Neural crest cell (in vitro differentiated cells): Measurements from ENCODE around the gene CYP4A11. TPM values are rescaled to one million over a fixed set of nuclear protein-coding genes. Genes with fewer than 3 reads are reported as not detected.
"Not testable (repeated sequence)": the region's sequence is repeated elsewhere in the genome, so short reads cannot be mapped to it uniquely, and the experiment has no call there.

Experiments used
- DNase-seq: peaks from one replicate; pipeline ENCODE4 v3.0.0; 2021; ENCODE audit warnings: low read depth, mixed read lengths, low spot score
- H3K27ac Mint-ChIP-seq: one replicate; pipeline ENCODE4 v1.8.0; 2021; ENCODE audit warnings: mild to moderate bottlenecking, mixed read lengths; ENCODE audit not compliant: unreplicated experiment
- H3K27me3 Mint-ChIP-seq: 2 replicates; pipeline ENCODE4 v1.8.0; 2021; ENCODE audit warnings: low read depth, mild to moderate bottlenecking, mixed read lengths
- H3K36me3 Mint-ChIP-seq: 2 replicates; pipeline ENCODE4 v1.8.0; 2021; ENCODE audit warnings: low read depth, mild to moderate bottlenecking, mixed read lengths
- H3K4me1 Mint-ChIP-seq: 2 replicates; pipeline ENCODE4 v1.8.0; 2021; ENCODE audit warnings: mixed read lengths
- H3K4me3 Mint-ChIP-seq: one replicate; pipeline ENCODE4 v1.8.0; 2021; ENCODE audit warnings: mild to moderate bottlenecking, mixed read lengths
- H3K9me3 Mint-ChIP-seq: 2 replicates; pipeline ENCODE4 v1.8.0; 2021; ENCODE audit warnings: mixed read lengths
- CTCF ChIP-seq: fragments of 200-600 bp; sonication (generic); conservative IDR thresholded peaks from 2 replicates; pipeline ENCODE4 v1.5.0; 2021; ENCODE audit warnings: antibody characterized with exemption, mild to moderate bottlenecking
- total RNA-seq: library from RNA; stranded (reverse); gene quantifications from 2 replicates; pipeline ENCODE4 v1.2.1, GENCODE V29; 2021

The CYP4A11 gene
- total RNA-seq, 1 donor from 2014 or later, result not detected

DNA sequence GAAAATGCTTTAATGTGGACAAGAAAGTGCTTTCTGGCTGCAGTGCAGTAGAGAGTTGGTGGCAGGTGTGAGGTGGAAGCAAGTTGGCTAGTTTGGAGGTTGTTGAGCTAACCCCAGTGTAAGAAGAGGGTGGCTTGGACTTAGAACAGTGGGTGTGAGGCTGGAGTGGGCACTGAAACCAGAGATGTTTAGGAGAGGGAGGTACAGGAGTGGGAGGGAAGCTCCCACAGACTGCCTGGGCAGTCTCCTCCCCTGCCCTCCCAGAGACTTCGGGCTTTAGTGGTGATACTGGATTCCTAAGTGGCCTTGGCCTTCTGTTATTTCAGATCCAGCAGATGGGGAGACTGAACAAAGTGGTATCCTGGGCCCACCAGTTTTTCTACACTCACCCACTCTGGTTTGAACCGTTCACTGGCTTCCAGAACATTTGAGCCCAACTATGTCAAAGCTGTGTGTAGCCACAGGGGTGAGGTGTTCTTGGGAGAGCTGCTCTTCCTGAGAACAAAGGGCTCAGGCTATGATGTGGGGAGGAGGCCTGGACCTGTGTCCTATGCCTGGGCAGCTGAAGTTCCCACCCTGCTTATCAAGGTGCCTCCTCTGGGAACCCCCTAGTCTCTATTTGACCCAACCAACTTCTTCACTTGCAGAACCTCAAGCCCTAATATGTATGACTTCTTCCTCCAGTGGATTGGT is 19.9 kb upstream of the CYP4A11 start:
- no peak for DNase-seq
- TF ChIP-seq CTCF, result no peak
- no peak overlapping the region for H3K27ac Mint-ChIP-seq
- peaks cover 3% of the 10 kb centered on the region for H3K9me3 Mint-ChIP-seq
- peaks cover 25% of the 10 kb centered on the region for H3K27me3 Mint-ChIP-seq
- no peaks in the 10 kb centered on the region for H3K4me1 Mint-ChIP-seq
- no peaks in the 10 kb centered on the region for H3K36me3 Mint-ChIP-seq
- H3K4me3 Mint-ChIP-seq, result no peak overlapping the region

- DNase-seq, result no peak
- Mint-ChIP-seq H3K9me3 (peaks cover 3% of the 10 kb centered on the region), H3K4me1 (no peaks in the 10 kb centered on the region), H3K4me3 (no peak overlapping the region), H3K27ac (no peak overlapping the region), H3K27me3 (peaks cover 25% of the 10 kb centered on the region), H3K36me3 (no peaks in the 10 kb centered on the region)
- TF ChIP-seq CTCF, result no peak
Measured at GRCh38 chr1:46960250-46960649, 19.0 kb upstream of the CYP4A11 start.

- H3K4me3 Mint-ChIP-seq, H3K36me3 Mint-ChIP-seq, DNase-seq, H3K9me3 Mint-ChIP-seq, H3K27ac Mint-ChIP-seq, H3K4me1 Mint-ChIP-seq: not testable (repeated sequence)
- peaks cover 37% of the 10 kb centered on the region for H3K27me3 Mint-ChIP-seq
Measured at GRCh38 chr1:46955116-46955515, 13.8 kb upstream of the CYP4A11 start.

GRCh38 chr1:46953847-46954246 is 12.6 kb upstream of the CYP4A11 start:
- H3K4me1 Mint-ChIP-seq, result not testable (repeated sequence)

DNA sequence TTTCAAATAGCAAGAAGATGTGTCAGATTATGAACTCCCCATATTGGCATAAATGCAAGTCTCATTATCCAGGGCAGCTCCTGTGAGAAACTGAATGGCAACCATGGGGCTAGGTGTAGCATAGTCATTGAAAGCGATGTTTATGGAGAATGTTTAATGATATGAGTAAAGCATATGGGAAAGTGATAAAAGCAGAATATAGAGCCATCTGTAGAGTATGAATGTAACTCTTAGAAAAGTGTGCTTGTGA is 8.1 kb upstream of the CYP4A11 start:
- not testable (repeated sequence) for H3K4me3 Mint-ChIP-seq, H3K9me3 Mint-ChIP-seq, H3K4me1 Mint-ChIP-seq, H3K36me3 Mint-ChIP-seq, DNase-seq, H3K27ac Mint-ChIP-seq
- H3K27me3 Mint-ChIP-seq, result peaks cover 45% of the 10 kb centered on the region

More at GRCh38 chr1:46953847-46954246, 12.6 kb upstream of the CYP4A11 start:
- H3K4me3 Mint-ChIP-seq, DNase-seq, H3K9me3 Mint-ChIP-seq, H3K36me3 Mint-ChIP-seq, H3K27ac Mint-ChIP-seq: not testable (repeated sequence)
- H3K27me3 Mint-ChIP-seq, result peaks cover 35% of the 10 kb centered on the region

- no peak for TF ChIP-seq CTCF
- H3K27ac Mint-ChIP-seq, result no peak overlapping the region
- H3K4me3 Mint-ChIP-seq, result no peak overlapping the region
- H3K27me3 Mint-ChIP-seq, result peaks cover 46% of the 10 kb centered on the region
- H3K9me3 Mint-ChIP-seq, result peaks cover 3% of the 10 kb centered on the region
- no peaks in the 10 kb centered on the region for H3K4me1 Mint-ChIP-seq
- no peak for DNase-seq
- H3K36me3 Mint-ChIP-seq, result no peaks in the 10 kb centered on the region
Measured at GRCh38 chr1:46948629-46949416, 7.5 kb upstream of the CYP4A11 start.

DNA sequence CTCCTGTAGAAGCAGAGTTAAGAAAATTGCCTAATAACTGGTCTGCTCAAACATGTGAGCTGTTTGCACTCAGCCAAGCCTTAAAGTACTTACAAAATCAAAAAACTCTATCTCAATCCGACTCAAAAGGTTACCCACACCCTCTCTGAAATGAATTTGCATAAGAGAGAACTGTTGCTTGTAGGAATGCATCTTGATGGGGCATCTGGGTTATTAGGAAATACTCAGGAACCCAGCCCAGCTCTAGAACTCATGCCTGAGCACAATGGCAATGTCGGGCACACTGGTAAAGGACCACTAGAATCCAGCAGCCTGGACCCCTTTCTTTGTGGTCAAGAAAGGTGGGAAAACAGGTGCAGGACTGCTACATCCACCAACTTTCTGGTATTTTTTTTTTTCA is 6.4 kb upstream of the CYP4A11 start:
- H3K36me3 Mint-ChIP-seq, H3K4me1 Mint-ChIP-seq, H3K27ac Mint-ChIP-seq, H3K9me3 Mint-ChIP-seq, DNase-seq, H3K4me3 Mint-ChIP-seq: not testable (repeated sequence)
- peaks cover 53% of the 10 kb centered on the region for H3K27me3 Mint-ChIP-seq
